Left lung (tissue), 10 donors: ENCODE measurements around the gene ADCY4. TPM values are rescaled to one million over a fixed set of nuclear protein-coding genes. Genes with fewer than 3 reads are reported as not detected.

Experiments
- ATAC-seq: fragments of 200-7000 bp; cut with Tn5 transposase; one replicate; pipeline ENCODE4 v1.9.1; 2020; ENCODE audit warnings: moderate library complexity
- DNase-seq, 4 donors: peaks; one replicate each; pipeline ENCODE4 v3.0.0-alpha.2; 2013 to 2020
- H3K27ac ChIP-seq, 2 donors: fragments of 200-600 bp; sonication (generic) in 1 of 2; one replicate each; pipeline versions ENCODE4 v1.5.0 to v1.8.0; 2020 to 2021
- H3K27me3 ChIP-seq, 2 donors: fragments of 200-600 bp; sonication (generic) in 1 of 2; one replicate each; pipeline versions ENCODE4 v1.5.0 to v1.8.0; 2020 to 2021
- H3K36me3 ChIP-seq, 2 donors: fragments of 200-600 bp; sonication (generic) in 1 of 2; one replicate each; pipeline versions ENCODE4 v1.5.0 to v1.8.0; 2020 to 2021
- H3K4me1 ChIP-seq, 2 donors: fragments of 200-600 bp; one replicate each; pipeline ENCODE4 v1.8.0; 2021
- H3K4me3 ChIP-seq, 2 donors: fragments of 200-600 bp; sonication (generic) in 1 of 2; one replicate each; pipeline versions ENCODE4 v1.5.0 to v1.8.0; 2020 to 2021; ENCODE audit warnings: mild to moderate bottlenecking in 1 of 2
- H3K9me3 ChIP-seq, 2 donors: fragments of 200-600 bp; sonication (generic) in 1 of 2; one replicate each; pipeline versions ENCODE4 v1.5.0 to v1.8.0; 2020 to 2021
- CTCF ChIP-seq, 2 donors: fragments of 200-600 bp; sonication (generic) in 1 of 2; IDR thresholded peaks; one replicate each; pipeline versions ENCODE4 v1.5.0 to v1.8.0; 2021; ENCODE audit warnings: antibody characterized with exemption in 2 of 2
- intact Hi-C, 2 donors: fragments of 100-400 bp; cut with DNase I; formaldehyde crosslinking; loops; one replicate each; pipeline versions ENCODE4 v1.11.2 to v1.14.2; 2022
- polyA plus RNA-seq, 6 donors: library from polyadenylated mRNA; unstranded; fragments of 120-200 nt; gene quantifications; one replicate each; pipeline ENCODE4 v1.2.1, GENCODE V29; 2013; ENCODE audit not compliant: insufficient read length in 6 of 6
- total RNA-seq, 2 donors: library from RNA; stranded (reverse); fragmentation: NEBNext Ultra II Directional; extraction: Animal tissue kit (Norgen Biotek cat#: 25700); gene quantifications; one replicate each; pipeline ENCODE4 v1.2.1, GENCODE V29; 2021
- donor health status: DM: no; HTN: yes; CAD: no.
- donor health status: DM: no; HTN: no; CAD: no.

The ADCY4 gene
- total and polyA plus RNA-seq, 8 donors, result 25.7 to 48.5 (median 34.3) TPM

- H3K27ac ChIP-seq, result peak overlapping the region in 1 of 2 donors; percentile 6
- no peak for DNase-seq
- peaks cover 19 to 61% of the 10 kb centered on the region in 2 donors for H3K4me1 ChIP-seq
- intact Hi-C loops, result no loop called here
- no peaks in the 10 kb centered on the region for H3K27me3 ChIP-seq
- no peak overlapping the region for H3K4me3 ChIP-seq
- peaks cover 3 to 44% of the 10 kb centered on the region in 2 donors for H3K36me3 ChIP-seq
- ATAC-seq, result no peak
- TF ChIP-seq CTCF (IDR thresholded peaks at IDR 0.05), result peak in 1 of 2 donors; percentile 30
- no peaks in the 10 kb centered on the region for H3K9me3 ChIP-seq
Measured at GRCh38 chr14:24308342-24309124, 26.3 kb downstream of the ADCY4 start.

- DNase-seq (peak in 2 of 4 donors; percentile 51 to 67), ATAC-seq (peak; percentile 40)
- Histone ChIP-seq H3K4me3 (no peak within 1 kb of the TSS), H3K4me1 (peaks cover 19 to 53% of the 10 kb centered on the region in 2 donors), H3K27ac (peak within 1 kb of the TSS in 1 of 2 donors; percentile 6), H3K9me3 (no peaks in the 10 kb centered on the region), H3K36me3 (peaks cover 3 to 52% of the 10 kb centered on the region in 2 donors), H3K27me3 (no peaks in the 10 kb centered on the region)
- intact Hi-C loops, result no loop called here
- peak; percentile 93 to 97 for TF ChIP-seq CTCF (IDR thresholded peaks at IDR 0.05)
Measured at GRCh38 chr14:24307575-24308341, 27.1 kb downstream of the ADCY4 start, which contains the start of gene CIDEB. CIDEB (minus strand) TSS chr14:24307977; CDS start chr14:24307858, 119 bp downstream.

- ATAC-seq (no peak), DNase-seq (no peak)
- no peak overlapping the region for H3K4me3 ChIP-seq
- no peaks in the 10 kb centered on the region for H3K9me3 ChIP-seq
- no peak overlapping the region for H3K27ac ChIP-seq
- intact Hi-C loops, result no loop called here
- TF ChIP-seq CTCF (IDR thresholded peaks at IDR 0.05), result no peak
- peaks cover 17 to 48% of the 10 kb centered on the region in 2 donors for H3K4me1 ChIP-seq
- peaks cover 3 to 58% of the 10 kb centered on the region in 2 donors for H3K36me3 ChIP-seq
- no peaks in the 10 kb centered on the region for H3K27me3 ChIP-seq
Measured at GRCh38 chr14:24307156-24307574, 27.7 kb downstream of the ADCY4 start.

DNA sequence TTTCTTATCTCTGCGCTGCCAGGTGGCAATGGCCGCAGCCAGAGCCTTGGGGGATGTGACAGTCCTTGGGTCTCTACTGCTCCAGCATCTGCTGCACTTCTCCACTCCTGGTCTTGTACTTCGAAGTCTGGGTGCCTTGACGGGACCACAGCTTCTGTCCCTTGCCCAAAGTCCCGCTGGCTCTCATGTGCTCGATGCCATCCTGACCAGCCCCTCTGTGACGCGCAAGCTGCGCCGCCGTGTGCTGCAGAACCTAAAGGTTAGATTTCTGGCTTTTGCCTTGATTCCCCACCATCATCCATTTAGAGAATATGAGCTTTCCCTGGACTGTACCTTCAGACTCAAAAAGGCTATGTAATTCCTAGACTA lies 30.9 kb downstream of the ADCY4 start:
- DNase-seq (no peak), ATAC-seq (no peak)
- H3K4me1 ChIP-seq, result peaks cover 7 to 38% of the 10 kb centered on the region in 2 donors
- H3K27me3 ChIP-seq, result no peaks in the 10 kb centered on the region
- H3K9me3 ChIP-seq, result no peaks in the 10 kb centered on the region
- peaks cover 3 to 70% of the 10 kb centered on the region in 2 donors for H3K36me3 ChIP-seq
- no peak overlapping the region for H3K4me3 ChIP-seq
- no peak overlapping the region for H3K27ac ChIP-seq
- TF ChIP-seq CTCF (IDR thresholded peaks at IDR 0.05), result no peak
- intact Hi-C loops, result no loop called here
